Tibial artery (tissue), 4 donors: ENCODE results near the gene MCM3AP.
"Not testable (repeated sequence)": the region's sequence is repeated elsewhere in the genome, so short reads cannot be mapped to it uniquely, and the experiment has no call there.

Source experiments
- DNase-seq, 2 donors: peaks; one replicate each; pipeline ENCODE4 v3.0.0-alpha.2; 2019
- H3K27ac ChIP-seq, 2 donors: fragments of 200-600 bp; sonication (generic) in 1 of 2; 1 replicate in 1 of 2; 2 replicates in 1 of 2; pipeline ENCODE4 v1.5.1; 2018 to 2019; ENCODE audit warnings: mild to moderate bottlenecking in 1 of 2
- H3K27me3 ChIP-seq, 2 donors: fragments of 200-600 bp; sonication (generic) in 1 of 2; one replicate each; pipeline versions ENCODE4 v1.5.1 to v1.6.0; 2016 to 2019
- H3K36me3 ChIP-seq, 3 donors: fragments of 200-600 bp; sonication (generic) in 2 of 3; one replicate each; pipeline ENCODE4 v1.5.1; 2016 to 2019; ENCODE audit warnings: mild to moderate bottlenecking in 2 of 3
- H3K4me1 ChIP-seq, 4 donors: fragments of 200-600 bp; sonication (generic) in 2 of 4; 1 replicate in 3 of 4; 2 replicates in 1 of 4; pipeline ENCODE4 v1.5.1; 2016 to 2019
- H3K4me3 ChIP-seq, 2 donors: fragments of 200-600 bp; sonication (generic) in 1 of 2; 1 replicate in 1 of 2; 2 replicates in 1 of 2; pipeline ENCODE4 v1.5.1; 2018 to 2019; ENCODE audit warnings: mild to moderate bottlenecking in 2 of 2
- H3K9me3 ChIP-seq, 3 donors: fragments of 200-600 bp; sonication (generic) in 1 of 3; one replicate each; pipeline ENCODE4 v1.5.1; 2016 to 2019
- intact Hi-C: fragments of 100-400 bp; cut with DNase I; formaldehyde crosslinking; loops from one replicate; pipeline ENCODE4 v1.15.0; 2023; ENCODE audit warnings: low total_unique reads
- TF ChIP-seq, protein P1 (sequence below), 2 experiments: fragments of 200-600 bp in 1 of 2; fragments of 450-650 bp in 1 of 2; IDR thresholded peaks; one replicate each; pipeline ENCODE4 v1.5.1; 2017 to 2019; ENCODE audit warnings: antibody characterized with exemption in 2 of 2, mild to moderate bottlenecking in 1 of 2, moderate library complexity in 1 of 2

Gene MCM3AP

DNA sequence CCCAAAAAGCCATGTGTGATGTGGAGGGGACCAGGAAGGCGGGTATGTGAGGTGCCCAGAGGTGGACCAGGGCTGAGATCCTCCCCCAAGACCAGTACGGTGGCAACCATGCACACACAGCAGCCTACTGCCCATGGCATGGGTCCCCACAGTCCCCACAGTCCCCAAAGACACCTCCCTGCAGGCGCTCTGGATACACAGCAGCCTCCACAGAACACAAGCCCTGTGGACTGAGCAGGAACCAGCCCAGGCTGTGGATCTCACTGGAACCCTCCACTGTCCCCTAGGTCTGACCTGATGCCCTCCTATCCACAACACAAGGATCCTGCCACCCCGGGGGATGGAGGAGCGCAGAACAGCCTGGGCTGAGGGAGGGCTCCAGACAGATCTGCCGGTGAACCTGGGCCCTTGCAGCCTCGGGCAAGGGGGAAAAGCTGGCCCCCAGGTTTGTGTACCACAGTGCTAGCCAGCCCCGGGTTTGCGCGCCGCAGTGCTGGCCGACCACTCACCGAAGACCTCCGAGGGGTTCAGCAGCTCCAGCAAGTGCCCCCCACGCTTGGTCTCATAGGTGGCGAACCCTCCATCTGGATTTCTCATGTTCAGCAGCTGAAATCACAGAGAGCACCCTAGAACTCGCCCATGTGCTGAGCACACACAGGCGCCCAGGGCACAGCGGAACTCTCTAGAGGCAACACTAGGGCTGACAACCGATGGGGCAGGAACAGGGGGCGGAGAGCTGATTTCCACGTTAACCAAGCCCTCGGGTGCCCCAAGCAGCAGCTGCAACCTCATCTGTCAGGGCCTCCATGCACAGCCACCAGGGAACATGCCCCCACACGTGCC is 79.0 kb downstream of the MCM3AP start:
- DNase-seq = peak; percentile 13 to 60
- no peaks in the 10 kb centered on the region for H3K9me3 ChIP-seq
- intact Hi-C loops = no loop called here
- TF ChIP-seq, protein P1, sequence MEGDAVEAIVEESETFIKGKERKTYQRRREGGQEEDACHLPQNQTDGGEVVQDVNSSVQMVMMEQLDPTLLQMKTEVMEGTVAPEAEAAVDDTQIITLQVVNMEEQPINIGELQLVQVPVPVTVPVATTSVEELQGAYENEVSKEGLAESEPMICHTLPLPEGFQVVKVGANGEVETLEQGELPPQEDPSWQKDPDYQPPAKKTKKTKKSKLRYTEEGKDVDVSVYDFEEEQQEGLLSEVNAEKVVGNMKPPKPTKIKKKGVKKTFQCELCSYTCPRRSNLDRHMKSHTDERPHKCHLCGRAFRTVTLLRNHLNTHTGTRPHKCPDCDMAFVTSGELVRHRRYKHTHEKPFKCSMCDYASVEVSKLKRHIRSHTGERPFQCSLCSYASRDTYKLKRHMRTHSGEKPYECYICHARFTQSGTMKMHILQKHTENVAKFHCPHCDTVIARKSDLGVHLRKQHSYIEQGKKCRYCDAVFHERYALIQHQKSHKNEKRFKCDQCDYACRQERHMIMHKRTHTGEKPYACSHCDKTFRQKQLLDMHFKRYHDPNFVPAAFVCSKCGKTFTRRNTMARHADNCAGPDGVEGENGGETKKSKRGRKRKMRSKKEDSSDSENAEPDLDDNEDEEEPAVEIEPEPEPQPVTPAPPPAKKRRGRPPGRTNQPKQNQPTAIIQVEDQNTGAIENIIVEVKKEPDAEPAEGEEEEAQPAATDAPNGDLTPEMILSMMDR (IDR thresholded peaks at IDR 0.05) = no peak
- H3K36me3 ChIP-seq = peaks cover 67 to 91% (median 83%) of the 10 kb centered on the region in 3 donors
- H3K27ac ChIP-seq = no peak overlapping the region
- no peaks in the 10 kb centered on the region for H3K4me1 ChIP-seq
- H3K27me3 ChIP-seq = no peaks in the 10 kb centered on the region
- no peak overlapping the region for H3K4me3 ChIP-seq

DNA sequence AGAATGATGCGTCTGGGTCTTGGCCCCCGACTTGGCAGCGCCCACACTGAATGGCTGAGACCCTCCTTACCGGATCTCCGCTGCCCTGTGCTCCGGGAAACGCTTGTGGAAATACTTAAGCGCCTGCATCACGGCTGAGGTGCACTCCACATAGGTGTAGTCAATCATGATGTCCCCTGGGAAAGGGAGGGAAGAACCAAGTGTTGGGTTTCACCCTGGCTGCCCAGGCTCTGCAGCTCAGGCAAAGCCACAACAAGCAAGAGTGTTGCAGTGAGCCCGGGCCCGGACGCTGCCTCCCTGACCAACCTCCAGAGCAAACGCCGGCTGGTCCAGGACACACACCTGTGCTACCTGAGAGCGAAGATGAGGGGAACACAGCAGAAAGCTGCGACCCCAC is 79.6 kb downstream of the MCM3AP start:
- Histone ChIP-seq H3K27ac (no peak overlapping the region), H3K27me3 (no peaks in the 10 kb centered on the region), H3K4me1 (no peaks in the 10 kb centered on the region), H3K9me3 (no peaks in the 10 kb centered on the region), H3K36me3 (peaks cover 63 to 87% (median 80%) of the 10 kb centered on the region in 3 donors), H3K4me3 (no peak overlapping the region)
- intact Hi-C loops = no loop called here
- TF ChIP-seq, protein P1 (IDR thresholded peaks at IDR 0.05) = no peak
- no peak for DNase-seq

DNA sequence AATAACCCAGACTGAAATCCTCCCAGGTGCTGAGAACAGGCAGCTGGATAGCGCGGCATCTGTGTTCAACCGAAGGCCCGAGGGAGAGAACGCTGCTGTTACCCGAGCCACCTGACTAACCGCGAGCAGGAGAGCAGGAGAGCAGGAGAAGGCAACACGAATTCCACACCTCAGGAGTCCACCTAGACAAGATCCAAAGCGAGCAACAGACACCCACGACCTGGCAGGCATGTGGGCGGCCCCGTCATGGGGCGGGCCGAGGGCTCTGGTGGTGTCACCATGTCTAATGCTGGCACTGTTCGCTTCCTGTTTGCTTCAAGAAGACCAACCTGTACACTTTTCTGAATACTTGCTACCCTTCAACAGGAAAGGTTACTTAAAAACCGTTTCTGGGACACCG is 80.2 kb downstream of the MCM3AP start:
- Histone ChIP-seq H3K4me3 (no peak overlapping the region), H3K9me3 (no peaks in the 10 kb centered on the region), H3K4me1 (no peaks in the 10 kb centered on the region), H3K36me3 (peaks cover 60 to 86% (median 75%) of the 10 kb centered on the region in 3 donors), H3K27me3 (no peaks in the 10 kb centered on the region), H3K27ac (no peak overlapping the region)
- intact Hi-C loops = no loop called here
- no peak for DNase-seq
- TF ChIP-seq, protein P1 (IDR thresholded peaks at IDR 0.05) = no peak

DNA sequence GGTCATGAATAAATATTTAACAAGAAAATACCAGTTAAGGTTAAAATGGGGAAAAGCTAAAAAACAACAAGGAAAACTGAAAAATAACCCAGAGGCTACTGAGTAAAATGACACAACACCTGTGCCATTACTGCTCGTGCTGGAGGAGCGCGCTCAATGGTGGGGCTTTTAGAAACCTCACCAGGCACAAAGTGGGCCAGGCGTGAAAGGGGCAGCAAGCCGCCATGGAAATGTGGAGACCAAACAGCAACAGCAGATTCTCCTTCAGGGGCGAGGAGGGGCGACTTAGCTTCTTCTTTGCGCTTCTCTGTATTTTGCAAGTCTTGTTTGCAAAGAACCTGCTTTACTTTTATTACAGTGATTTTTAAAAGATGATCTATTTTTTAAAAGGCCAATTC is 82.2 kb downstream of the MCM3AP start:
- Histone ChIP-seq H3K4me3 (no peak overlapping the region), H3K36me3 (peaks cover 58 to 80% (median 66%) of the 10 kb centered on the region in 3 donors), H3K9me3 (no peaks in the 10 kb centered on the region), H3K27ac (no peak overlapping the region), H3K27me3 (no peaks in the 10 kb centered on the region), H3K4me1 (no peaks in the 10 kb centered on the region)
- TF ChIP-seq, protein P1 (IDR thresholded peaks at IDR 0.05) = no peak
- no peak for DNase-seq
- intact Hi-C loops = no loop called here

DNA sequence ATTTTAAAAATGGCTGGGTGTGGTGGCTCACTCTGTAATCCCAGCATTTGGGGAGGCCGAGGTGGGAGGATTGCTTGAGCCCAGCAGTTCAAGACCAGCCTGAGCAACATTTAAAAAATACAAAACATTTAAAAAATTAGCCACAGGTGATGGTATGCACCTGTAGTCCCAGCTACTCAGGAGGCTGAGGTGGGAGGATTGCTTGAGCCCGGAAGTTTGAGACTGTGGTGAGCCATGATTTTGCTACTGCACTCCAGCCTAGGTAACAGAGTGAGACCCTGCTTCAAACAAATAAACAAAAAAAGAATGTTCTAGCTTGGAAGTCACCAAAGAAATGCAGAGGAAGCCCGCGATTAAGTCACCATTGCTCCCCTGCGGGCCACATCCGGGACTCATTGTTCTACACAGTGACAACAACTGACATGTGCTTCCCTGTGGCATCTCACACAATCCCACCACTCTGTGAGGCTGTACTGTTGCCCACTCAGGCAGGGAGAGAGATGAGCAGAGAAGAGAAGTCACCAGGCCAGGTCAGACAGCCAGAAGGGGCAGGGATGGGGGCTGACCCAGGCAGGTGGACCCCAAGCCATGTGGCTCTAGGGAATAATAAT is 82.7 kb downstream of the MCM3AP start:
- Histone ChIP-seq H3K27me3 (no peaks in the 10 kb centered on the region), H3K27ac (no peak overlapping the region), H3K4me1 (no peaks in the 10 kb centered on the region), H3K36me3 (peaks cover 55 to 80% (median 66%) of the 10 kb centered on the region in 3 donors), H3K9me3 (no peaks in the 10 kb centered on the region), H3K4me3 (no peak overlapping the region)
- peak in 1 of 2 donors; percentile 3 for DNase-seq
- intact Hi-C loops = no loop called here
- TF ChIP-seq, protein P1 (IDR thresholded peaks at IDR 0.05) = no peak

DNA sequence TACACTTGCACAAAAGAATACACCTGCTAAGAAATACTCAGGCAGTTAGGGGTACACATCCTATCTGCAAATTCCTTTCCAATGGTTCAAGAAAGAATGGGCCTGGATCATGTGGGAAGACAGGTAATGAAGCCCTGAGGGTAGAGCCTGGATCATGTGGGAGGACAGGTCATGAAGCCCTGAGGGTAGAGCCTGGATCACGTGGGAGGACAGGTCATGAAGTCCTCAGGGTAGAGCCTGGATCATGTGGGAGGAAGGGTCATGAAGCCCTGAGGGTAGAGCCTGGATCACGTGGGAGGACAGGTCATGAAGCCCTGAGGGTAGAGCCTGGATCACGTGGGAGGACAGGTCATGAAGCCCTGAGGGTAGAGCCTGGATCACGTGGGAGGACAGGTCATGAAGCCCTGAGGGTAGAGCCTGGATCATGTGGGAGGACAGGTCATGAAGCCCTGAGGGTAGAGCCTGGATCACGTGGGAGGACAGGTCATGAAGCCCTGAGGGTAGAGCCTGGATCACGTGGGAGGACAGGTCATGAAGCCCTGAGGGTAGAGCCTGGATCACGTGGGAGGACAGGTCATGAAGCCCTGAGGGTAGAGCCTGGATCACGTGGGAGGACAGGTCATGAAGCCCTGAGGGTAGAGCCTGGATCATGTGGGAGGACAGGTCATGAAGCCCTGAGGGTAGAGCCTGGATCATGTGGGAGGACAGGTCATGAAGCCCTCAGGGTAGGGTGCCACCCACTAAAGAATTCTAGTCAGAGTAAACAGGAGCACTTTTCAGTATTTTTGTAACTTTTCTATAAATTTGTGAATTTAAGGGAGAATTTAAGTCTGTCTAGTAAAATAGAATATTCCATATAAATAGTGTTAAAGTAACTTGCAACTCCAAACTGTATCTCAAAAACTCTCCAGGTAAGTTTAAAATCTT is 84.3 kb downstream of the MCM3AP start:
- H3K27me3 ChIP-seq, intact Hi-C loops, H3K4me3 ChIP-seq, H3K27ac ChIP-seq, H3K9me3 ChIP-seq, H3K4me1 ChIP-seq: not testable (repeated sequence)
- peaks cover 48 to 78% (median 64%) of the 10 kb centered on the region in 3 donors for H3K36me3 ChIP-seq
- DNase-seq = peak; percentile 4 to 13
